Prostate gland (tissue), 2 donors: ENCODE measurements around the gene ACOT9. TPM values are rescaled to one million over a fixed set of nuclear protein-coding genes. Genes with fewer than 3 reads are reported as not detected.
"Not testable (repeated sequence)": the region's sequence is repeated elsewhere in the genome, so short reads cannot be mapped to it uniquely, and the experiment has no call there.

Experiments
- DNase-seq: peaks from one replicate; pipeline ENCODE4 v3.0.0-alpha.2; 2019; ENCODE audit warnings: low spot score
- H3K27ac ChIP-seq, 2 donors: fragments of 200-600 bp; sonication (generic); 2 replicates each; pipeline ENCODE4 v1.5.1; 2017 to 2019
- H3K27me3 ChIP-seq: fragments of 200-600 bp; sonication (generic); replicated peaks from 2 replicates; pipeline ENCODE4 v1.5.1; 2019; ENCODE audit not compliant: insufficient read depth
- H3K36me3 ChIP-seq, 2 donors: fragments of 200-600 bp; sonication (generic); 1 replicate in 1 of 2; 2 replicates in 1 of 2; pipeline versions ENCODE4 v1.5.1 to v1.8.1; 2017 to 2019
- H3K4me1 ChIP-seq: fragments of 200-600 bp; sonication (generic); replicated peaks from 2 replicates; pipeline ENCODE4 v1.5.1; 2019
- H3K4me3 ChIP-seq, 2 donors: fragments of 200-600 bp; sonication (generic); 2 replicates each; pipeline ENCODE4 v1.5.1; 2017 to 2019
- H3K9me3 ChIP-seq: fragments of 200-600 bp; sonication (generic); 2 replicates; pipeline ENCODE4 v1.5.1; 2017
- POLR2A ChIP-seq: fragments of 450-650 bp; IDR thresholded peaks from one replicate; pipeline ENCODE4 v1.6.1; 2016; ENCODE audit warnings: antibody characterized with exemption, mild to moderate bottlenecking
- POLR2AphosphoS5 ChIP-seq: sonication (generic); formaldehyde crosslinking; IDR thresholded peaks from one replicate; pipeline ENCODE4 v1.6.1; 2017; ENCODE audit warnings: antibody characterized with exemption
- WGBS: methylation state at CpG from one replicate; pipeline ENCODE4 v1.1.5; 2018; 5-methylcytosine and 5-hydroxymethylcytosine counted together
- intact Hi-C: fragments of 100-400 bp; cut with DNase I; formaldehyde crosslinking; loops from one replicate; pipeline ENCODE4 v1.14.2; 2022
- total RNA-seq, 2 donors: library from RNA; depleted of rRNA; stranded (reverse); fragments of >200 nt; gene quantifications; one replicate each; pipeline ENCODE4 v1.1.0, GENCODE V29; 2016
- TF ChIP-seq, protein P1 (sequence below), 4 experiments: fragments of 200-600 bp in 2 of 4; fragments of 450-650 bp in 2 of 4; sonication (generic) in 2 of 4; IDR thresholded peaks; 1 replicate in 3 of 4; 2 replicates in 1 of 4; pipeline ENCODE4 v1.5.1; 2016 to 2019; ENCODE audit warnings: antibody characterized with exemption in 4 of 4, mild to moderate bottlenecking in 2 of 4, moderate library complexity in 2 of 4

ACOT9 gene
- total RNA-seq, 2 donors from 2014 or later: 19.6 to 31.5 TPM

DNA sequence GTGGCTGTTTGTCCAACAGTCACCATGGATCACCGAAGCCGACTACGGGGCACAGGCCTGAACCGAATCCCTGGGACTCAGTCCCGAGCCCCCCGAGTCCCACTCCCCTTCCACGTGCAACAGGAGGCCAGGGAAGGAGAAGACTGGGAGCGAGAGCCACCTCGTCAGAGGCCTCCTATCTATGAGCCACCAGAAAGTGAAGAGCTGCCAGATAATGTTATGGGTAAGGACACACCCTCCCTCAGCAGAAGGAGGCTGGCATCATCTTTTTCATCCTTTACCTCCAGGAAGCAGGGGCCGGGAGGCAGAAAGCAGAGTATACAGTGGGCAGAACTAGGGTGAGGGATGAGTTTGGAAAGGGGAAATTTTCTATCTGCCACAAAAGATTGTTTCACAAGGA, 78.6 kb downstream of the ACOT9 start:
- intact Hi-C loops: no loop called here
- Histone ChIP-seq H3K36me3 (no peaks in the 10 kb centered on the region), H3K4me1 (no peaks in the 10 kb centered on the region), H3K9me3 (no peaks in the 10 kb centered on the region), H3K27me3 (no peaks in the 10 kb centered on the region), H3K4me3 (no peak overlapping the region), H3K27ac (no peak overlapping the region)
- no peak for DNase-seq
- 98% methylated on average over 7 of the region's 10 CpGs for WGBS
- no peak for TF ChIP-seq POLR2A
- TF ChIP-seq, protein P1, sequence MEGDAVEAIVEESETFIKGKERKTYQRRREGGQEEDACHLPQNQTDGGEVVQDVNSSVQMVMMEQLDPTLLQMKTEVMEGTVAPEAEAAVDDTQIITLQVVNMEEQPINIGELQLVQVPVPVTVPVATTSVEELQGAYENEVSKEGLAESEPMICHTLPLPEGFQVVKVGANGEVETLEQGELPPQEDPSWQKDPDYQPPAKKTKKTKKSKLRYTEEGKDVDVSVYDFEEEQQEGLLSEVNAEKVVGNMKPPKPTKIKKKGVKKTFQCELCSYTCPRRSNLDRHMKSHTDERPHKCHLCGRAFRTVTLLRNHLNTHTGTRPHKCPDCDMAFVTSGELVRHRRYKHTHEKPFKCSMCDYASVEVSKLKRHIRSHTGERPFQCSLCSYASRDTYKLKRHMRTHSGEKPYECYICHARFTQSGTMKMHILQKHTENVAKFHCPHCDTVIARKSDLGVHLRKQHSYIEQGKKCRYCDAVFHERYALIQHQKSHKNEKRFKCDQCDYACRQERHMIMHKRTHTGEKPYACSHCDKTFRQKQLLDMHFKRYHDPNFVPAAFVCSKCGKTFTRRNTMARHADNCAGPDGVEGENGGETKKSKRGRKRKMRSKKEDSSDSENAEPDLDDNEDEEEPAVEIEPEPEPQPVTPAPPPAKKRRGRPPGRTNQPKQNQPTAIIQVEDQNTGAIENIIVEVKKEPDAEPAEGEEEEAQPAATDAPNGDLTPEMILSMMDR (IDR thresholded peaks at IDR 0.05): no peak
- no peak for TF ChIP-seq POLR2AphosphoS5

DNA sequence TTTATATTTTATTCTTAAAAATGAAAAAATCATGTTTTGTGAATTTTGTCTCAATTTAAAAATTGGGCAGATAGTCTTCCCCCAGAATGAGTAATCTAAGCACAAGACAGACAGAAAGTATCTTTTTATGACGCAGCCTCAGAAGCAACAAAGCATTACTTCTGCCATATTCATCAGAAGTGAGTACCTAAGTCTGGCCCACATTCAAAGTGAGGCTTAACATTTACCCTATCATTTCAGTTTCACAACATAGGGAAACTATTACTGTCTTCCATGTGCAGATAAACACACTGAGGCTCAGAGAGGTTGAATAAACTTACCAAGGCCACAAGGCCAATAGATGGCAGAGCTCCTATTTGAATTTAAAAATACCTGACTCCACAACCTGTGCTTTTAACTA, 80.2 kb downstream of the ACOT9 start:
- Histone ChIP-seq H3K4me1 (no peaks in the 10 kb centered on the region), H3K36me3 (no peaks in the 10 kb centered on the region), H3K9me3 (no peaks in the 10 kb centered on the region), H3K27me3 (no peaks in the 10 kb centered on the region), H3K4me3 (no peak overlapping the region), H3K27ac (no peak overlapping the region)
- TF ChIP-seq POLR2AphosphoS5 (no peak), POLR2A (no peak)
- TF ChIP-seq, protein P1 (IDR thresholded peaks at IDR 0.05): no peak
- intact Hi-C loops: no loop called here
- DNase-seq: no peak
- 67% methylated on average over 1 of the region's 1 CpG for WGBS

DNA sequence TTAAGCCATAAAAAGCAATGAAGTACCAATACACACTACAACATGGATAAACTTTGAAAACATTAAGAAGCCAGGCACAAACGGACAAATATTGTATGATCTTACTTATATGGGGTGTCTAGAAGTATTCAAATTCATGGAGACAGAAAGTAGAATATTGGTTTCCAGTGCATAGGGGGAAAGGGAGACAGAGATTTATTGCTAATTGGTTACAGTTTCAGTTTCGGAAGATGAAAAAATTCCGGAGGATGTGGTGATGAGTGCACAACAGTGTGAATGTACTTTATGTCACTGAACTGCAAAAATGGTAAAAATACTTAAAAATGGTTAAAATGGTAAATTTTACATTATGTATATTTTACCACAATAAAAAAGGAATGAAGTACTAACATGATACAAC, 80.9 kb downstream of the ACOT9 start:
- Histone ChIP-seq H3K4me1 (no peaks in the 10 kb centered on the region), H3K27ac (no peak overlapping the region), H3K9me3 (no peaks in the 10 kb centered on the region), H3K4me3 (no peak overlapping the region), H3K27me3 (no peaks in the 10 kb centered on the region), H3K36me3 (no peaks in the 10 kb centered on the region)
- 84% methylated on average over 3 of the region's 3 CpGs for WGBS
- TF ChIP-seq, protein P1 (IDR thresholded peaks at IDR 0.05): no peak
- no peak for TF ChIP-seq POLR2AphosphoS5
- TF ChIP-seq POLR2A: no peak
- intact Hi-C loops: no loop called here
- no peak for DNase-seq

DNA sequence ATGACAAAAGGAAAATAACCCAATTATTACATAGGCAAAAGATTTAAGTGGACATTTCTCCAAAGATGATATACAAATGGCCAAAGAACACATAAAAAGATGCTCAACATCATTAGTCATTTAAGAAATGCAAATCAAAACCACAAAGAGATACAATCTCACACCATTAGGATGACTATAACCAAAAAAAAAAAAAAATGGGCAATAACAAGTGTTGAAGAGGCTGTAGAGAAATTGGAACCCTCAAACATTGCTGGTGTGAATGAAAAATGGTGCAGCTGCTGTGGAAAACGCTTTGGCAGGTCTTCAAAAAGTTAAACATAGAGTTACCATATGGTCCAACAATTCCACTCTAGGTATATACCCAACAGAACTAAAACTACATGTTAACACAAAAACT, 81.4 kb downstream of the ACOT9 start:
- H3K4me1 ChIP-seq: no peaks in the 10 kb centered on the region
- intact Hi-C loops: no loop called here
- no peaks in the 10 kb centered on the region for H3K36me3 ChIP-seq
- H3K27ac ChIP-seq: no peak overlapping the region
- TF ChIP-seq, protein P1 (IDR thresholded peaks at IDR 0.05): no peak
- no peak for TF ChIP-seq POLR2A
- TF ChIP-seq POLR2AphosphoS5: no peak
- no peak for DNase-seq
- H3K9me3 ChIP-seq: no peaks in the 10 kb centered on the region
- 63% methylated on average over 1 of the region's 1 CpG for WGBS
- H3K4me3 ChIP-seq: no peak overlapping the region
- H3K27me3 ChIP-seq: no peaks in the 10 kb centered on the region

DNA sequence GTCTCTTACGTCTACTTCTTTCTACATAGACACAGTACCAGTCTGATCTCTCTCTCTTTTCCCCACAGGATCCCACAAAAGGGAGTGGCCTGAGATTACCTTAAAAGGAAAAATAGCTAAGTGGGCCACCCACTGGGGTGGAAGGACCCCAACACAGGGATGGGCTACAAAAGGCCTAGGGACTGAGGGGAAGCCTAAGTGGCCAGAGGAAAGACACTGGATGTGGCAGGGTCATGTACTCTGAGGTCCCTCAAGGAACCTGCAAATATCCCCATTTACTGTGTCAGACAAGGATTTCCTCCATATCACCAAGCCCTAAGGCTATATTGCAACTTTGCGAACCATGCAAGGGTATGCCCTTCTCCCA, 82.3 kb downstream of the ACOT9 start:
- no peak overlapping the region for H3K4me3 ChIP-seq
- H3K27ac ChIP-seq: no peak overlapping the region
- TF ChIP-seq, protein P1 (IDR thresholded peaks at IDR 0.05): no peak
- no peak for TF ChIP-seq POLR2A
- TF ChIP-seq POLR2AphosphoS5: no peak
- H3K27me3 ChIP-seq: no peaks in the 10 kb centered on the region
- no peak for DNase-seq
- no peaks in the 10 kb centered on the region for H3K4me1 ChIP-seq
- no peaks in the 10 kb centered on the region for H3K36me3 ChIP-seq
- H3K9me3 ChIP-seq: no peaks in the 10 kb centered on the region
- 96% methylated on average over 2 of the region's 2 CpGs for WGBS
- intact Hi-C loops: no loop called here

DNA sequence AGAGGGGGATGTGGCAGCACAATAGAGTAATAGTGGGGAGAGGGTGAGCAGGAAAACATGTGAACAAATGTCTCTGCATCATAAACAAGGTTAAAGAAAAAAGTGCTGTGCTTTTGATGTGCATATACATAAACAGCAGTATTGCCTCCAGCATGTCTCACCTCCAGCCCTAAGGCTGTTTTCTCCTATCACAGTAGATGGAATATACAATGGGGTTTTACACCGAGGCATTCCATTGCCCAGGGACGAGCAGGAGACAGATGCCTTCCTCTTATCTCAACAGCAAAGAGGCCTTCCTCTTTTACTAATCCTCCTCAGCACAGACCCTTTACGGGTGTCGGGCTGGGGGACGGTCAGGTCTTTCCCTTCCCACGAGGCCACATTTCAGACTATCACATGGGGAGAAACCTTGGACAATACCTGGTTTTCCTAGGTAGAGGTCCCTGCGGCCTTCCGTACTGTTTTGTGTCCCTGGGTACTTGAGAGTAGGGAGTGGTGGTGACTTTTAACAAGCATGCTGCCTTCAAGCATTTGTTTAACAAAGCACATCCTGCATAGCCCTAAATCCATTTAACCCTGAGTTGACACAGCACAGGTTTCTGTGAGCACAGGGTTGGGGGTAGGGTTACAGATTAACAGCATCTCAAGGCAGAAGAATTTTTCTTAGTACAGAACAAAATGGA, 82.9 kb downstream of the ACOT9 start:
- WGBS: 56% methylated on average over 5 of the region's 8 CpGs

More for the DNA sequence above, 82.9 kb downstream of the ACOT9 start:
- intact Hi-C loops, H3K36me3 ChIP-seq, H3K27me3 ChIP-seq, H3K4me1 ChIP-seq, DNase-seq, H3K9me3 ChIP-seq, H3K27ac ChIP-seq, H3K4me3 ChIP-seq: not testable (repeated sequence)
